Measurements from ENCODE around the gene NBDY. TPM values are rescaled to one million over a fixed set of nuclear protein-coding genes. Genes with fewer than 3 reads are reported as not detected.
"Not testable (repeated sequence)": the region's sequence is repeated elsewhere in the genome, so short reads cannot be mapped to it uniquely, and the experiment has no call there.

NBDY gene
- total RNA-seq, 1 donor from 2014 or later, result 17.0 TPM

GRCh38 chrX:56803850-56804681 is 75.0 kb downstream of the NBDY start:
- no peak for TF ChIP-seq CTCF (IDR thresholded peaks at IDR 0.05; ENCODE audit: insufficient read depth, low read length, poor library complexity, severe bottlenecking)
- H3K4me3 ChIP-seq (ENCODE audit: low read depth, low read length), result no peak overlapping the region
- no peaks in the 10 kb centered on the region for H3K36me3 ChIP-seq (ENCODE audit: control insufficient read depth, insufficient read depth, low read length)
- no peaks in the 10 kb centered on the region for H3K27me3 ChIP-seq (ENCODE audit: control insufficient read depth, insufficient read depth, low read length)
- no peak for DNase-seq (ENCODE audit: low read depth)

GRCh38 chrX:56804867-56805266 is 75.8 kb downstream of the NBDY start:
- no peaks in the 10 kb centered on the region for H3K27me3 ChIP-seq (ENCODE audit: control insufficient read depth, insufficient read depth, low read length)
- no peak overlapping the region for H3K4me3 ChIP-seq (ENCODE audit: low read depth, low read length)
- DNase-seq (ENCODE audit: low read depth), result no peak
- no peak for TF ChIP-seq CTCF (IDR thresholded peaks at IDR 0.05; ENCODE audit: insufficient read depth, low read length, poor library complexity, severe bottlenecking)
- H3K36me3 ChIP-seq (ENCODE audit: control insufficient read depth, insufficient read depth, low read length), result no peaks in the 10 kb centered on the region

- Histone ChIP-seq H3K27me3 (ENCODE audit: control insufficient read depth, insufficient read depth, low read length) (no peaks in the 10 kb centered on the region), H3K4me3 (ENCODE audit: low read depth, low read length) (no peak overlapping the region), H3K36me3 (ENCODE audit: control insufficient read depth, insufficient read depth, low read length) (no peaks in the 10 kb centered on the region)
- DNase-seq (ENCODE audit: low read depth), result no peak
- TF ChIP-seq CTCF (IDR thresholded peaks at IDR 0.05; ENCODE audit: insufficient read depth, low read length, poor library complexity, severe bottlenecking), result no peak
Measured at GRCh38 chrX:56805399-56805798, 76.4 kb downstream of the NBDY start.

GRCh38 chrX:56806176-56806575 is 77.1 kb downstream of the NBDY start:
- not testable (repeated sequence) for DNase-seq (ENCODE audit: low read depth); H3K27me3 ChIP-seq (ENCODE audit: control insufficient read depth, insufficient read depth, low read length); H3K36me3 ChIP-seq (ENCODE audit: control insufficient read depth, insufficient read depth, low read length); H3K4me3 ChIP-seq (ENCODE audit: low read depth, low read length)

- TF ChIP-seq CTCF (IDR thresholded peaks at IDR 0.05; ENCODE audit: insufficient read depth, low read length, poor library complexity, severe bottlenecking), result no peak
- Histone ChIP-seq H3K36me3 (ENCODE audit: control insufficient read depth, insufficient read depth, low read length) (no peaks in the 10 kb centered on the region), H3K4me3 (ENCODE audit: low read depth, low read length) (no peak overlapping the region), H3K27me3 (ENCODE audit: control insufficient read depth, insufficient read depth, low read length) (no peaks in the 10 kb centered on the region)
- DNase-seq (ENCODE audit: low read depth), result no peak
Measured at GRCh38 chrX:56811599-56811998, 82.6 kb downstream of the NBDY start.

- Histone ChIP-seq H3K4me3 (ENCODE audit: low read depth, low read length) (no peak overlapping the region), H3K36me3 (ENCODE audit: control insufficient read depth, insufficient read depth, low read length) (no peaks in the 10 kb centered on the region), H3K27me3 (ENCODE audit: control insufficient read depth, insufficient read depth, low read length) (no peaks in the 10 kb centered on the region)
- DNase-seq (ENCODE audit: low read depth), result no peak
- no peak for TF ChIP-seq CTCF (IDR thresholded peaks at IDR 0.05; ENCODE audit: insufficient read depth, low read length, poor library complexity, severe bottlenecking)
Measured at GRCh38 chrX:56812515-56813105, 83.6 kb downstream of the NBDY start.

Measured in kidney epithelial cell (primary cell).